ENCODE measurements around the gene COL11A1.
"Not testable (repeated sequence)": the region's sequence is repeated elsewhere in the genome, so short reads cannot be mapped to it uniquely, and the experiment has no call there.

Gene COL11A1

GRCh38 chr1:103084181-103084580 is 24.1 kb downstream of the COL11A1 start:
- no peak for DNase-seq (ENCODE audit: low read depth in 2 of 2)

- DNase-seq (ENCODE audit: low read depth in 2 of 2) = no peak
These were observed 32.9 kb downstream of the COL11A1 start for GRCh38 chr1:103075316-103076000.

GRCh38 chr1:103074224-103074623 is 34.1 kb downstream of the COL11A1 start:
- no peak for DNase-seq (ENCODE audit: low read depth in 2 of 2)

- no peak for DNase-seq (ENCODE audit: low read depth in 2 of 2)
These were observed 39.1 kb downstream of the COL11A1 start for GRCh38 chr1:103069201-103069600.

GRCh38 chr1:103063921-103064320 is 44.4 kb downstream of the COL11A1 start:
- no peak for DNase-seq (ENCODE audit: low read depth in 2 of 2)

- no peak for DNase-seq (ENCODE audit: low read depth in 2 of 2)
These were observed 49.9 kb downstream of the COL11A1 start for GRCh38 chr1:103058391-103058790.

GRCh38 chr1:103056423-103056822 is 51.9 kb downstream of the COL11A1 start:
- DNase-seq (ENCODE audit: low read depth in 2 of 2) = no peak

GRCh38 chr1:103028110-103028509 is 80.2 kb downstream of the COL11A1 start:
- not testable (repeated sequence) for DNase-seq (ENCODE audit: low read depth in 2 of 2)

- DNase-seq (ENCODE audit: low read depth in 2 of 2) = no peak
These were observed 82.4 kb downstream of the COL11A1 start for GRCh38 chr1:103025858-103026409.

- DNase-seq (ENCODE audit: low read depth in 2 of 2) = no peak
These were observed 84.3 kb downstream of the COL11A1 start for GRCh38 chr1:103024051-103024450.

GRCh38 chr1:103002005-103002404 is 106.3 kb downstream of the COL11A1 start:
- DNase-seq (ENCODE audit: low read depth in 2 of 2) = no peak

GRCh38 chr1:102978874-102979273 is 129.4 kb downstream of the COL11A1 start:
- DNase-seq (ENCODE audit: low read depth in 2 of 2) = no peak

- no peak for DNase-seq (ENCODE audit: low read depth in 2 of 2)
These were observed 131.0 kb downstream of the COL11A1 start for GRCh38 chr1:102977292-102977691.

GRCh38 chr1:102970496-102971078 is 137.7 kb downstream of the COL11A1 start:
- peak in 1 of 2 donors; percentile 0 for DNase-seq (ENCODE audit: low read depth in 2 of 2)

- DNase-seq (ENCODE audit: low read depth in 2 of 2) = no peak
These were observed 140.5 kb downstream of the COL11A1 start for GRCh38 chr1:102967786-102968185.

- no peak for DNase-seq (ENCODE audit: low read depth in 2 of 2)
These were observed 146.8 kb downstream of the COL11A1 start for GRCh38 chr1:102961549-102961948.

GRCh38 chr1:102954576-102954975 is 153.7 kb downstream of the COL11A1 start:
- DNase-seq (ENCODE audit: low read depth in 2 of 2) = no peak

- no peak for DNase-seq (ENCODE audit: low read depth in 2 of 2)
These were observed 155.9 kb downstream of the COL11A1 start for GRCh38 chr1:102952400-102952799.

- no peak for DNase-seq (ENCODE audit: low read depth in 2 of 2)
These were observed 166.0 kb downstream of the COL11A1 start for GRCh38 chr1:102942324-102942723.

GRCh38 chr1:102941366-102941947 is 166.9 kb downstream of the COL11A1 start:
- no peak for DNase-seq (ENCODE audit: low read depth in 2 of 2)

GRCh38 chr1:102937401-102937800 is 170.9 kb downstream of the COL11A1 start:
- DNase-seq (ENCODE audit: low read depth in 2 of 2) = no peak

- DNase-seq (ENCODE audit: low read depth in 2 of 2) = not testable (repeated sequence)
These were observed 175.0 kb downstream of the COL11A1 start for GRCh38 chr1:102933362-102933761.

- DNase-seq (ENCODE audit: low read depth in 2 of 2) = no peak
These were observed 188.7 kb downstream of the COL11A1 start for GRCh38 chr1:102919659-102920058.

All from stimulated activated CD4-positive, alpha-beta T cell treated with anti-CD3 and anti-CD28 coated beads, Interleukin-4, amount 100 ng/mL, for 48 hours (primary cell).